Measurements from ENCODE around the gene TAL1. TPM values are rescaled to one million over a fixed set of nuclear protein-coding genes. Genes with fewer than 3 reads are reported as not detected.

The TAL1 gene
- total and polyA plus RNA-seq, 4 donors, result 6.4 to 9.6 (median 9.0) TPM

GRCh38 chr1:47262787-47263413 is 30.9 kb upstream of the TAL1 start:
- WGBS, 2 donors, result 86 to 92% methylated on average over 1 of the region's 1 CpG
- Histone ChIP-seq H3K36me3 (ENCODE audit: control insufficient read depth in 4 of 4, insufficient read depth in 4 of 4, low read length in 4 of 4) (peaks cover 0 to 2% (median 0%) of the 10 kb centered on the region in 4 donors), H3K4me3 (no peak overlapping the region), H3K27me3 (ENCODE audit: control insufficient read depth in 3 of 3, insufficient read depth in 3 of 3, low read length in 2 of 3) (no peaks in the 10 kb centered on the region), H3K9me3 (ENCODE audit: control insufficient read depth in 4 of 4, insufficient read depth in 3 of 4, low read length in 3 of 4) (no peaks in the 10 kb centered on the region), H3K4me1 (ENCODE audit: control insufficient read depth in 5 of 5, insufficient read depth in 5 of 5, low read length in 5 of 5) (no peaks in the 10 kb centered on the region), H3K9ac (ENCODE audit: insufficient read depth in 1 of 2, low read length in 2 of 2) (no peak overlapping the region), H3K27ac (ENCODE audit: low read depth in 1 of 2, low read length in 1 of 2) (no peak overlapping the region)
- no peak for ATAC-seq (ENCODE audit: insufficient read depth, low FRiP score)
- peak; percentile 16 to 32 (median 29) for DNase-seq
- peak; percentile 35 for TF ChIP-seq CTCF (IDR thresholded peaks at IDR 0.05; ENCODE audit: control extremely low read depth, extremely low read depth)

DNA sequence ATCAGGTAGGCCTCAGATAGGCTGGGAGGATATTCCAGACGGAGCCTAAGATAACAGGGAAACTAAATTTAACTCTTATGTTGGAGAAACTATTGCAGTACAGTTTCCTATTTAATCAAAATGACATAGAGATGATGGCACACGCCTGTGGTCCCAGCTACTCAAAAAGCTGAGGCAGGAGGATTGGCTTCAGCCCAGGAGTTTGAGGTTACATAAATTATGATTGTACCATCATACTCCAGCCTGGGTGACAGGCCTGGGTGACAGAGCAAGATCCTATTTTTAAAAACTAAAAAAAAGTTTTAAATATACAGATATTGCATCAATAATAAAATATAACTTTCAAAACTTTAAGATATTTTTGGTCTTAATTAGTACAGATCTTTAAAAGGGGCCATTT is 25.2 kb upstream of the TAL1 start:
- H3K27me3 ChIP-seq (ENCODE audit: control insufficient read depth in 3 of 3, insufficient read depth in 3 of 3, low read length in 2 of 3), result no peaks in the 10 kb centered on the region
- no peaks in the 10 kb centered on the region for H3K9me3 ChIP-seq (ENCODE audit: control insufficient read depth in 4 of 4, insufficient read depth in 3 of 4, low read length in 3 of 4)
- H3K9ac ChIP-seq (ENCODE audit: insufficient read depth in 1 of 2, low read length in 2 of 2), result no peak overlapping the region
- no peak overlapping the region for H3K4me3 ChIP-seq
- H3K36me3 ChIP-seq (ENCODE audit: control insufficient read depth in 4 of 4, insufficient read depth in 4 of 4, low read length in 4 of 4), result peaks cover 0 to 2% (median 0%) of the 10 kb centered on the region in 4 donors
- no peak for DNase-seq
- no peak overlapping the region for H3K27ac ChIP-seq (ENCODE audit: low read depth in 1 of 2, low read length in 1 of 2)
- ATAC-seq (ENCODE audit: insufficient read depth, low FRiP score), result no peak
- H3K4me1 ChIP-seq (ENCODE audit: control insufficient read depth in 5 of 5, insufficient read depth in 5 of 5, low read length in 5 of 5), result no peaks in the 10 kb centered on the region
- 44 to 65% methylated on average over 2 of the region's 2 CpGs for WGBS, 2 donors
- no peak for TF ChIP-seq CTCF (IDR thresholded peaks at IDR 0.05; ENCODE audit: control extremely low read depth, extremely low read depth)

DNA sequence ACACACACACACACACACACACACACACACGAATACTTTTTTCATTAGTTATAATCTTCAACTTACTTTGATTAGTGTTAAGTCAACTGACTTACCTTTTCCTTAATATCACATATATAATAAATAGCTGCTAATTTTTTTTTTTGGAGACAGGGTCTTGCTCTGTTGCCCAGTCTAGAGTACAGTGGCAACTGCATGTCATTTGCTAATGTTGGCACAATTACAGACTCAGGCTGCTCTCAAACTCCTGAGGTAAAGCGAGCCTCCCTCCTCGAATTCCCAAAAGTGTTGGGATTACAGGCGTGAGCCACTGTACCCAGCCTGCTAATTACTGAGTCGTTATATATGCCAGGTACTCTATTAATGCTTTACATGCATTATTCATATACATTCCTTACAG is 20.8 kb upstream of the TAL1 start:
- 93 to 95% methylated on average over 5 of the region's 5 CpGs for WGBS, 2 donors
- Histone ChIP-seq H3K4me1 (ENCODE audit: control insufficient read depth in 5 of 5, insufficient read depth in 5 of 5, low read length in 5 of 5) (no peaks in the 10 kb centered on the region), H3K27ac (ENCODE audit: low read depth in 1 of 2, low read length in 1 of 2) (no peak overlapping the region), H3K9me3 (ENCODE audit: control insufficient read depth in 4 of 4, insufficient read depth in 3 of 4, low read length in 3 of 4) (no peaks in the 10 kb centered on the region), H3K27me3 (ENCODE audit: control insufficient read depth in 3 of 3, insufficient read depth in 3 of 3, low read length in 2 of 3) (no peaks in the 10 kb centered on the region), H3K36me3 (ENCODE audit: control insufficient read depth in 4 of 4, insufficient read depth in 4 of 4, low read length in 4 of 4) (peaks cover 0 to 4% (median 2%) of the 10 kb centered on the region in 4 donors), H3K4me3 (no peak overlapping the region), H3K9ac (ENCODE audit: insufficient read depth in 1 of 2, low read length in 2 of 2) (no peak overlapping the region)
- DNase-seq (no peak), ATAC-seq (ENCODE audit: insufficient read depth, low FRiP score) (no peak)
- TF ChIP-seq CTCF (IDR thresholded peaks at IDR 0.05; ENCODE audit: control extremely low read depth, extremely low read depth), result no peak

- H3K36me3 ChIP-seq (ENCODE audit: control insufficient read depth in 4 of 4, insufficient read depth in 4 of 4, low read length in 4 of 4), result peaks cover 0 to 4% (median 2%) of the 10 kb centered on the region in 4 donors
- no peak for DNase-seq
- no peak for TF ChIP-seq CTCF (IDR thresholded peaks at IDR 0.05; ENCODE audit: control extremely low read depth, extremely low read depth)
- H3K27me3 ChIP-seq (ENCODE audit: control insufficient read depth in 3 of 3, insufficient read depth in 3 of 3, low read length in 2 of 3), result no peaks in the 10 kb centered on the region
- H3K4me3 ChIP-seq, result no peak overlapping the region
- 95 to 100% methylated on average over 1 of the region's 1 CpG for WGBS, 2 donors
- H3K4me1 ChIP-seq (ENCODE audit: control insufficient read depth in 5 of 5, insufficient read depth in 5 of 5, low read length in 5 of 5), result no peaks in the 10 kb centered on the region
- no peak overlapping the region for H3K27ac ChIP-seq (ENCODE audit: low read depth in 1 of 2, low read length in 1 of 2)
- no peaks in the 10 kb centered on the region for H3K9me3 ChIP-seq (ENCODE audit: control insufficient read depth in 4 of 4, insufficient read depth in 3 of 4, low read length in 3 of 4)
- no peak overlapping the region for H3K9ac ChIP-seq (ENCODE audit: insufficient read depth in 1 of 2, low read length in 2 of 2)
- ATAC-seq (ENCODE audit: insufficient read depth, low FRiP score), result no peak
Observed at GRCh38 chr1:47252369-47252768, 20.3 kb upstream of the TAL1 start.
